PFSK-1 (cell line): Measurements from ENCODE around the gene KCNMA1.

Experiments
- POLR2AphosphoS5 ChIP-seq: IDR thresholded peaks from 2 replicates; pipeline ENCODE4 v1.6.1; 2012; ENCODE audit warnings: low read depth, mild to moderate bottlenecking, control low read depth, low read length, moderate library complexity
- SIN3A ChIP-seq: IDR thresholded peaks from 2 replicates; pipeline ENCODE4 v1.6.1; 2012; ENCODE audit warnings: mild to moderate bottlenecking, low read length, moderate library complexity, borderline replicate concordance; ENCODE audit not compliant: insufficient read depth
- TF ChIP-seq, protein P1 (sequence below), 2 experiments: IDR thresholded peaks; 2 replicates each; pipeline versions ENCODE4 v1.6.1 to v1.8.0; 2011 to 2012; ENCODE audit warnings: low read depth in 2 of 2, low read length in 2 of 2, control low read depth in 1 of 2, inconsistent platforms in 1 of 2, mild to moderate bottlenecking in 1 of 2, moderate library complexity in 1 of 2; ENCODE audit not compliant: insufficient read depth in 1 of 2

DNA sequence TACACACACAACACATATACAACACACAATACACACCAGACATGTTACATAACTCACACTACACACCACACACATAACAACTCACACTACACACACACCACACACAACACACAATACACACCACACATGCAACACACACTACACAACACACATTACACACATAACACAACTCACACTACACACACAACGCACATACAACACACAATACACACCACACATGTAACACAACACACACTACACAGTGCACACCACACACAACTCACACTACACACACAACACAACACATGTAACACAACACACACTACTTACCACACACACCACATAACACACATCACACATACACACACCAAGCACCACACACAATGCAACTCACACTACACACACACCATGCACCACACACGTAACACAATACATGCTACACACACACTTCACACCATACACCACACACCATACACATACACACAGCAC is 166.5 kb downstream of the KCNMA1 start:
- TF ChIP-seq SIN3A (no peak), POLR2AphosphoS5 (no peak)
- TF ChIP-seq, protein P1, sequence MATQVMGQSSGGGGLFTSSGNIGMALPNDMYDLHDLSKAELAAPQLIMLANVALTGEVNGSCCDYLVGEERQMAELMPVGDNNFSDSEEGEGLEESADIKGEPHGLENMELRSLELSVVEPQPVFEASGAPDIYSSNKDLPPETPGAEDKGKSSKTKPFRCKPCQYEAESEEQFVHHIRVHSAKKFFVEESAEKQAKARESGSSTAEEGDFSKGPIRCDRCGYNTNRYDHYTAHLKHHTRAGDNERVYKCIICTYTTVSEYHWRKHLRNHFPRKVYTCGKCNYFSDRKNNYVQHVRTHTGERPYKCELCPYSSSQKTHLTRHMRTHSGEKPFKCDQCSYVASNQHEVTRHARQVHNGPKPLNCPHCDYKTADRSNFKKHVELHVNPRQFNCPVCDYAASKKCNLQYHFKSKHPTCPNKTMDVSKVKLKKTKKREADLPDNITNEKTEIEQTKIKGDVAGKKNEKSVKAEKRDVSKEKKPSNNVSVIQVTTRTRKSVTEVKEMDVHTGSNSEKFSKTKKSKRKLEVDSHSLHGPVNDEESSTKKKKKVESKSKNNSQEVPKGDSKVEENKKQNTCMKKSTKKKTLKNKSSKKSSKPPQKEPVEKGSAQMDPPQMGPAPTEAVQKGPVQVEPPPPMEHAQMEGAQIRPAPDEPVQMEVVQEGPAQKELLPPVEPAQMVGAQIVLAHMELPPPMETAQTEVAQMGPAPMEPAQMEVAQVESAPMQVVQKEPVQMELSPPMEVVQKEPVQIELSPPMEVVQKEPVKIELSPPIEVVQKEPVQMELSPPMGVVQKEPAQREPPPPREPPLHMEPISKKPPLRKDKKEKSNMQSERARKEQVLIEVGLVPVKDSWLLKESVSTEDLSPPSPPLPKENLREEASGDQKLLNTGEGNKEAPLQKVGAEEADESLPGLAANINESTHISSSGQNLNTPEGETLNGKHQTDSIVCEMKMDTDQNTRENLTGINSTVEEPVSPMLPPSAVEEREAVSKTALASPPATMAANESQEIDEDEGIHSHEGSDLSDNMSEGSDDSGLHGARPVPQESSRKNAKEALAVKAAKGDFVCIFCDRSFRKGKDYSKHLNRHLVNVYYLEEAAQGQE (IDR thresholded peaks at IDR 0.05; ENCODE audit: insufficient read depth in 1 of 2, low read depth in 2 of 2, low read length in 2 of 2): no peak
